GM19240 (cell line): ENCODE data around the gene ITGA8.
"Not testable (repeated sequence)": the region's sequence is repeated elsewhere in the genome, so short reads cannot be mapped to it uniquely, and the experiment has no call there.

Experiments
- DNase-seq: peaks from one replicate; pipeline ENCODE4 v3.0.0; 2011; ENCODE audit warnings: low spot score; ENCODE audit not compliant: insufficient read length

ITGA8 gene

DNA sequence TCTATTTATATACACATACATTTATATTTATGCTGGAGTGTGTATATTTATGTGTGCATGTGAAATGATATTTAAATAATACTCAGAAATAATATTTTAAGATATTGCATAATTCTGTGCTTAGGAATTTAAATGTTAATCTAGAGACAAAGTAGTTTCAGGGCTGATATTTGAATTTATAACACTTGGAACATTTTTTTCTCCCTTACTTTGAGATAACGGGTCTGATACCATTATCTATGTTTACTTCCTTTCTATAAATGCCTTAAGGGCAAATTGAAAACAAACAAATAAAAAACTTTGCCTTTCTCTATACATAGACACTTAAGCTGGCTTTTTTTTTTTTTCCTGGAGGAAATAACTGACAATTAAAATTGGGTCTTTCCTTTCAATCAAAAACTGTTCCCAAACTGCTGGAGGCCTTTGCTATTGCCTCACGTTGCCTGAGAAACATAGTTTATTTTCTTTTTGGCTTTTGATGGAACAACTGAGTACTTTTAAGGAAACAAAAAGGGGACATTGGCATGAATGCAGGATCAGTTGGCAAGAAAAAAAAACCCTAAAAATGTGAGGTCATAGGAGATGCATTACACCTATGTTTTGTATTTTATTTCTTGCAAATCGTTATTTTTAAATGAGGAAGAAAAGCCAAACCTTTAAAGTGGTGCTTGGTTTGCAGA lies 98.7 kb downstream of the ITGA8 start:
- DNase-seq: no peak

- DNase-seq: no peak
Measured at GRCh38 chr10:15620337-15620736, 99.4 kb downstream of the ITGA8 start.

DNA sequence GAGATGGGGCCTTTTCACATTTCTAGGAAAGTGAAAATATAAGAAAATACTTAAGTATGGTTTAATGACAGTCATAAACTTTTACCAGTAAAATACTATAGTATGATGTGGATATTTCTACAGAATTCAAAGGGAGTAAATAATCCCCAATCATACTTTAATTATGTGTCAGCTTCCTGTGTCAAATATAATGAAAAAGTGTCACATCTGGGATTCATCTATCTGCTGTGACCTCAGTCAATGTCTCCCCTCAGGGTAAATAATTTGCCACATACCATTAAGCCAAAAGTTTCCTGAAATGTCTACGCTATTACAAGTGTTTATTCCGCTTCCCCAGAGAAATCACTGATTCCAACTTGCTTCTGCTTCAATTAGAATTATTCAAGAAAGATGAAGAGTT lies 110.5 kb downstream of the ITGA8 start:
- no peak for DNase-seq

DNA sequence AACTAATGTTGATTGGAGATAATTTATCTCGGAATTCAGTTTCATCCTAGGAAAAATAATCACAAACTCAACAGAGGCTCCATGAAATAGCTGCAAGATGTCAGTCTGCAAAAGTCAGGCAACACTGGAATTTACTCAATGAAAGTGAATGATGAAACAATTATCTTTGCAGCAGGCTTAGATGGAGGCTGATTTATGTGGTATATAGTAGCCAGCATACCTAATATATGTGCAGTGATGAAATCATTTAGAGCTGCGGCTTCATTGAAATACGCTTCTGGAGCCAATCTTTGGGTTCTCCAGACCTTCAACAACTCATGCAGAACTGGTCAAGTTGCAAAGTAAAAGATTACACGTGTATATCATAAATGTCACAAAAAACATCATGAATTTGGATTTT lies 113.3 kb downstream of the ITGA8 start:
- DNase-seq: no peak

DNA sequence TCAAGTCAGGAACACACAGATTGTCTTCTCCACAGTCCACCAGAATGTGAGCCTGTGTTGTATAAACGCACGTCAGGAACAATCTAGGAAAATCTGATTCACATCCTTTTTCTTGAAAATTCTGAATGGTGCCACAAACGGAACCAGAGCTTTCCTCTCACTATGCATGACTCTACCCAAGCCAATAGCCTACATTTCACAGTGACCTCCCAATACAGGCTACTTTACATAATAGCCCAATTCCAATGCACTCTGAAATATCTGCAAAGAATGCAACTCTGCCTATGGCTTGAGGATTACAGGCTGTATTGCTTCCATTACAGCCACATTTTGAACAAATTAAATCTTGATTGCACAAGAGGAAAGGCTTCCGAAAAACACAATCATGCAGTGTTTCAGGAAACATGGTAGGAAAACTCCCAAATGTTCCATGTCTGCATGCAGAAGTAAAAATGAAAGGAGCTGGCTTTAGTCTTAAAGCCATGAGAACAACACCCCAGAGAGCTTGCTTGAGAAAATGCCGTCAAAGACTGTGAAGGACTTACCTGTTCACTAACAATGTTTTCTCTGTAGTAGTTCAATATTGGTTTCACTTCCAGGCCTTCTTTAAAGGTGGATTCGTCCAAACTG lies 113.9 kb downstream of the ITGA8 start:
- no peak for DNase-seq

DNA sequence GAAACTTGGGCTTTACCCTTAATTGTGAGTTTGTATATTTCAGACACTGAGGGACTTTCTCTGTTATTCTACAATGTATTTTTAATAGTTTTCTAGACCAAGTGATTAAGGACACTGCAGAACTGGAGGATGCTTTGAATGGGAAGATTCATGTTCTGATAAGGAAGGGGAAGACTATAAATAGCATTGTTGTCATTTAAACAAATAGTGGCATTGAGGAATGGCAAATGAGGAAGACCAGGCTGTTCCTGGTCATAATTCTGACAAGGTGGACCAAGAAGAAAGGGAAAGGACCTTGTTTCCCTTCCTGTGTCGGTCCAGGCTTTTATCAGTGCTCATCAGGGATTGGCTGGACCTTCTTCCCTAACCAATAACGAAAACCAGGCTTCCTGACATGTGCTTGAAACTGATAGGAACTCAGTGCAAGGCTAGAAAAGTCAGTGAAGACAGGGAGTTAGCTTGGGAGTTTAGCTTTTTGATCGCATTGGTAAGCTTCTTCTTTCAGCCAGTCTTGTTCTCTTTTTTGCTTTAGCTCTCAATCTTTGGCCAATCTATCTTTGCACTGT lies 116.2 kb downstream of the ITGA8 start:
- no peak for DNase-seq

GRCh38 chr10:15601819-15602218 lies 117.9 kb downstream of the ITGA8 start:
- DNase-seq: no peak

- no peak for DNase-seq
Measured at GRCh38 chr10:15595260-15595659, 124.5 kb downstream of the ITGA8 start.

DNA sequence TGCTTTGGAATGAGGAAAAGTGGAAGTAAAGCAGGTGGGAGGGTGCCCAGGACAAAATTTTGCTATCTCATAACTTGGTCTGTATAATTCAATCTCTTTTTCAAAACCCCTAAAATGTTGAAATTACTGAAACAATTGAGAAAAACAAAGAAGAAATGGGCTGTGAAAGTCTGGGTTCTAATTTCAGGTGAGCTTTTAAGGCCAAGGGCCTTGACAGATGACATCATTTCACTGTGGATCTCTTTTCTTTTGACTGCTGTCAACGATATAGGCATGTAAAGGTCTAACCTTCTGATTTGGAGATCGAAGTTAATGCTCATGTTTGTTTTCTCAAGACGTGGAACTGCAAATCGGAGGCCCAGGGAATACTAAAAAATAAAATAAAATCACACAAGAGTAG lies 127.8 kb downstream of the ITGA8 start:
- no peak for DNase-seq

DNA sequence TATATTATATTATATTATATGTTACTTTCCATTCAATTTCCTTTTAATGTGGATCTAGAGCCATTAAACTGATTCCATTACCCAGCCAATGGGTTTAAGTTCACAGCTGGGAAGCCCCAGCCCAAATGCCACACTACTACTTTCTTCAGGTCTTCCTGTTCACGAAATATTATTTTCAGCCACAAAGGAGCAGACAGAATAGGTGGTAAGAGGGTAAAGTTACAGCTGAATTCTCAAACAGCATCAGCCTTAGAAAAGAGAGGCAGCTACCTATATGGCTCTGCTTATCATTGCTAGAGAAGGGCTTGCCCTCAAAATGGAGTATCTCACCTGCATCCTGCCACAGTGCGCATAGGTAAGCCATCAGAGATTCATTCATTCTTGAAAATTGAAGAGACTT lies 128.3 kb downstream of the ITGA8 start:
- DNase-seq: no peak

- no peak for DNase-seq
Measured at GRCh38 chr10:15588635-15589508, 130.8 kb downstream of the ITGA8 start.

GRCh38 chr10:15588151-15588550 lies 131.6 kb downstream of the ITGA8 start:
- no peak for DNase-seq

- no peak for DNase-seq
Measured at GRCh38 chr10:15587271-15587670, 132.5 kb downstream of the ITGA8 start.

- DNase-seq: peak; percentile 3
Measured at GRCh38 chr10:15585303-15585715, 134.4 kb downstream of the ITGA8 start.

DNA sequence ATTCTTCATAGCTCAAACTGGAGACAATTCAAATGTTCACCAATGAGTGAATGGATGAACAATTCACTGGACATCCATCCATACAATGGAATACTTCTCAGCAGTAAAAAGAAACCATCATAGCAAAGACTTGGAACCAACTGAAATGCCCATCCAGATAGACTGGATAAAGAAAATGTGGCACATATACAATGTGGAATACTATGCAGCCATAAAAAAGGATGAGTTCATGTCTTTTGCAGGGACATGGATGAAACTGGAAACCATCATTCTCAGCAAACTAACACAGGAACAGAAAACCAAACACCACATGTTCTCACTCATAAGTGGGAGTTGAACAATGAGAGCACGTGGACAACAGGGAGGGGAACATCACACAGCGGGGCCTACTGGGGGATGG lies 136.8 kb downstream of the ITGA8 start:
- DNase-seq: not testable (repeated sequence)

DNA sequence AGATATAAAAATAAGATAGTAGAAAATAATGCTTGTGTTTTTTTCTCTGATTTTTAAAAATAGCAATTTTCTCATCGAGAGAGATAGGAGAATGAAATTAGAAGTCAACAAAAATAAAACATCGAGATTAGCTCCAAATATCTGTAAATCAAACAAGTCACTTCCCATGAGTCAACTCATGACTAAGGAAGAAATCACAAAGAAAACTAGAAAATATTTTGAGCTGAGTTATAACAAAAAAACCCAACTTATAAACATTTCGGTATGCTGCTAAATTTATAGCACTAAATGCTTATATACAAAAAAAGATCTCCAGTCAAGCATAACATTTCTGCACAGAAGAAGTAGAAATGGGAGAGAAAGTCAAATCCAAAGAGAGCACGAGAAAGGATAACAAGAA lies 140.1 kb downstream of the ITGA8 start:
- DNase-seq: no peak

- DNase-seq: no peak
Measured at GRCh38 chr10:15572531-15573045, 147.1 kb downstream of the ITGA8 start.

DNA sequence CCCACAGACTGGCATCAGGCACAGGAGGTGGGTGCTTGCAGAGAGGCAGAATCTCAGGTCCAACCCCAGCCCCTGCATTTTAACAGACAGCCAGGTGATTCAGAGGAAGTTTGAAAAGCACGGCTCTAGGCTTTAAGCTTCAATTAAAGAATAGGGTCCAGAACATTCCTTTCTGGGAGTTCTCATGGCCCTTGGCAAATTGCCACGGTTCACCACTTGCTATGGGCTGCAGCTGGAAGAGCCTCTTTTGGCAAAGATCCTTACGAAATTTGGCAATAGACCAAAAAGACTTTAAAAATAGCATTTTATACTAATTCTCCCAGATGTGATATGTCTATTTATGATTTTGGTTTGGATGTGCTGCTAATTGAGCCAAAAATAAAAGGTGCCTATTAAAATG lies 148.1 kb downstream of the ITGA8 start:
- DNase-seq: no peak

GRCh38 chr10:15570738-15571339 lies 148.9 kb downstream of the ITGA8 start:
- no peak for DNase-seq

DNA sequence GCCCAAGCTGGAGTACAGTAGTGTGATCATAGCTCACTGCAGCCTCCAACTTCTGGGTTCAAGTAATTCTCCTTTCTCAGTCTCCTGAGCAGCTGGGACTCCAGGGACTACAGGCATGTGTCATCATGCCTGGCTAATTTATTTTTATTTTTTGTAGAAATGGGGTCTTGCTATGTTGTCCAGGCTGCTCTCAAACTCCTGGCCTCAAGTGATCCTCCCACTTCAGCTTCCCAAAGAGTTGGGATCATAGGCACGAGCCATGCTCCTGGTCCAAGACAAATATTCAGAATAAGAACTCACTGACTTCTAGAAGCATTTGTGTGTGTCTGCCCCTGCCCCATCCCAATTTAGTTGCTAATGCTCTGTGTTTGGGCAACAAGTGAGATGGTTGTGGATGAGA lies 151.8 kb downstream of the ITGA8 start:
- DNase-seq: no peak

DNA sequence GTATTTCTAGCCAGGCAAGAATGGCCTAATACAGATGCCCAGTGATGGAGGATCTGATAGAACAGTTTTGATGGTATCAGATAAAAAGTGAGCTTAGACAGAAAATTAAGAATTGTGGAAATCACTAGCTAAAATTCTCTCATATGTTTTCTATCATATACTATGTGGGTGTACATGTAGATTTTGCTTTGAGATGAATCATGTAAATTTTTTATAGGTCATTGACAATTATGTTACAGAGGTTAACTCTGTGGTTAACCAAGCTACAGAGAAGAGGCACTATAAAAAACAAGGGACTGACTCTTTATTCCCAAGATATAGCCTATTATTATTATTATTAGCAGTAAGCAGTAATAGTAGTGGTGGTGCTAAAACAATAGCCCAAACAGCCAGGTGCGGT lies 156.5 kb downstream of the ITGA8 start:
- DNase-seq: no peak
